MM.1S (cell line): ENCODE data around the gene MTMR8.
"Not testable (repeated sequence)": the region's sequence is repeated elsewhere in the genome, so short reads cannot be mapped to it uniquely, and the experiment has no call there.

Experiments
- EZH2 ChIP-seq: fragments of 300-600 bp; sonication (generic); optimal IDR thresholded peaks from 2 replicates; pipeline ENCODE3; 2017; ENCODE audit warnings: low read depth, mild to moderate bottlenecking, antibody characterized with exemption, low read length, mixed read lengths
- EZH2phosphoT487 ChIP-seq: fragments of 300-600 bp; sonication (generic); IDR thresholded peaks from 2 replicates; pipeline ENCODE4 v1.6.1; 2018; ENCODE audit warnings: antibody characterized with exemption, low read length
- TF ChIP-seq, protein P1 (sequence below): fragments of 300-600 bp; sonication (generic); IDR thresholded peaks from 2 replicates; pipeline ENCODE4 v1.5.1; 2016; ENCODE audit warnings: antibody characterized with exemption, low read length, mixed read lengths

DNA sequence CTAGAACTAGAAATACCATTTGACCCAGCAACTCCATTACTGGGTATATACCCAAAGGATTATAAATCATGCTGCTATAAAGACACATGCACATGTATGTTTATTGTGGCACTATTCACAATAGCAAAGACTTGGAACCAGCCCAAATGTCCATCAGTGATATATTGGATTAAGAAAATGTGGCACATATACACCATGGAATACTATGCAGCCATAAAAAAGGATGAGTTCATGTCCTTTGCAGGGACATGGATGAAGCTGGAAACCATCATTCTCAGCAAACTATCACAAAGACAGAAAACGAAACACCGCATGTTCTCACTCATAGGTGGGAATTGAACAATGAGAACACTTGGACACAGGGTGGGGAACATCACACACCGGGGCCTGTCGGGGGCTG lies 14.5 kb upstream of the MTMR8 start:
- not testable (repeated sequence) for TF ChIP-seq EZH2, EZH2phosphoT487
- TF ChIP-seq, protein P1, sequence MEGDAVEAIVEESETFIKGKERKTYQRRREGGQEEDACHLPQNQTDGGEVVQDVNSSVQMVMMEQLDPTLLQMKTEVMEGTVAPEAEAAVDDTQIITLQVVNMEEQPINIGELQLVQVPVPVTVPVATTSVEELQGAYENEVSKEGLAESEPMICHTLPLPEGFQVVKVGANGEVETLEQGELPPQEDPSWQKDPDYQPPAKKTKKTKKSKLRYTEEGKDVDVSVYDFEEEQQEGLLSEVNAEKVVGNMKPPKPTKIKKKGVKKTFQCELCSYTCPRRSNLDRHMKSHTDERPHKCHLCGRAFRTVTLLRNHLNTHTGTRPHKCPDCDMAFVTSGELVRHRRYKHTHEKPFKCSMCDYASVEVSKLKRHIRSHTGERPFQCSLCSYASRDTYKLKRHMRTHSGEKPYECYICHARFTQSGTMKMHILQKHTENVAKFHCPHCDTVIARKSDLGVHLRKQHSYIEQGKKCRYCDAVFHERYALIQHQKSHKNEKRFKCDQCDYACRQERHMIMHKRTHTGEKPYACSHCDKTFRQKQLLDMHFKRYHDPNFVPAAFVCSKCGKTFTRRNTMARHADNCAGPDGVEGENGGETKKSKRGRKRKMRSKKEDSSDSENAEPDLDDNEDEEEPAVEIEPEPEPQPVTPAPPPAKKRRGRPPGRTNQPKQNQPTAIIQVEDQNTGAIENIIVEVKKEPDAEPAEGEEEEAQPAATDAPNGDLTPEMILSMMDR = not testable (repeated sequence)
